PFSK-1 (cell line): Measurements from ENCODE around the gene GLRA2.

Source experiments
- FOXP2 ChIP-seq: optimal IDR thresholded peaks from 2 replicates; pipeline ENCODE3; 2011; ENCODE audit warnings: borderline replicate concordance, control low read depth, inconsistent platforms; ENCODE audit not compliant: insufficient read depth; ENCODE audit errors: extremely low read length, extremely low read depth
- POLR2AphosphoS5 ChIP-seq: IDR thresholded peaks from 2 replicates; pipeline ENCODE4 v1.6.1; 2012; ENCODE audit warnings: low read depth, mild to moderate bottlenecking, control low read depth, low read length, moderate library complexity
- REST ChIP-seq, 2 experiments: IDR thresholded peaks; 2 replicates each; pipeline versions ENCODE4 v1.6.1 to v1.8.0; 2011 to 2012; ENCODE audit warnings: low read depth in 2 of 2, low read length in 2 of 2, control low read depth in 1 of 2, inconsistent platforms in 1 of 2, mild to moderate bottlenecking in 1 of 2, moderate library complexity in 1 of 2; ENCODE audit not compliant: insufficient read depth in 1 of 2
- SIN3A ChIP-seq: IDR thresholded peaks from 2 replicates; pipeline ENCODE4 v1.6.1; 2012; ENCODE audit warnings: mild to moderate bottlenecking, low read length, moderate library complexity, borderline replicate concordance; ENCODE audit not compliant: insufficient read depth
- TAF1 ChIP-seq: IDR thresholded peaks from 2 replicates; pipeline ENCODE4 v1.6.1; 2012; ENCODE audit warnings: low read length, control low read depth, borderline replicate concordance; ENCODE audit not compliant: insufficient read depth

Gene GLRA2

GRCh38 chrX:14630733-14631132 is 101.4 kb downstream of the GLRA2 start:
- no peak for TF ChIP-seq FOXP2
- no peak for TF ChIP-seq REST (IDR thresholded peaks at IDR 0.05; ENCODE audit: insufficient read depth in 1 of 2, low read depth in 2 of 2, low read length in 2 of 2)
- no peak for TF ChIP-seq SIN3A
- no peak for TF ChIP-seq POLR2AphosphoS5
- TF ChIP-seq TAF1: no peak

- TF ChIP-seq FOXP2 (no peak), POLR2AphosphoS5 (no peak), REST (IDR thresholded peaks at IDR 0.05; ENCODE audit: insufficient read depth in 1 of 2, low read depth in 2 of 2, low read length in 2 of 2) (no peak), SIN3A (no peak), TAF1 (no peak)
Measured at GRCh38 chrX:14641681-14642655, 112.6 kb downstream of the GLRA2 start.

- TF ChIP-seq SIN3A (no peak), FOXP2 (no peak), REST (IDR thresholded peaks at IDR 0.05; ENCODE audit: insufficient read depth in 1 of 2, low read depth in 2 of 2, low read length in 2 of 2) (no peak), POLR2AphosphoS5 (no peak), TAF1 (no peak)
Measured at GRCh38 chrX:14660970-14661369, 131.6 kb downstream of the GLRA2 start.

- TF ChIP-seq REST (IDR thresholded peaks at IDR 0.05; ENCODE audit: insufficient read depth in 1 of 2, low read depth in 2 of 2, low read length in 2 of 2): no peak
- no peak for TF ChIP-seq FOXP2
- no peak for TF ChIP-seq SIN3A
- TF ChIP-seq TAF1: no peak
- TF ChIP-seq POLR2AphosphoS5: no peak
Measured at GRCh38 chrX:14670819-14671218, 141.5 kb downstream of the GLRA2 start.
